Endothelial cell of umbilical vein (primary cell): ENCODE data around the gene SEMA4D.
"Not testable (repeated sequence)": the region's sequence is repeated elsewhere in the genome, so short reads cannot be mapped to it uniquely, and the experiment has no call there.

Experiments used
- CTCF ChIP-seq, 2 donors: IDR thresholded peaks; 1 replicate in 1 of 2; 2 replicates in 1 of 2; pipeline ENCODE4 v1.5.1; 2011; ENCODE audit warnings: low read length in 2 of 2, mild to moderate bottlenecking in 2 of 2, moderate library complexity in 2 of 2, control low read depth in 1 of 2, inconsistent platforms in 1 of 2, low read depth in 1 of 2; ENCODE audit not compliant: insufficient read depth in 1 of 2; ENCODE audit errors: extremely low read depth in 1 of 2
- EZH2 ChIP-seq: IDR thresholded peaks from 2 replicates; pipeline ENCODE4 v1.6.1; 2012; ENCODE audit warnings: borderline replicate concordance, low read depth, mild to moderate bottlenecking, moderate library complexity, low read length, inconsistent platforms; ENCODE audit not compliant: severe bottlenecking
- FOS ChIP-seq: IDR thresholded peaks from 2 replicates; pipeline ENCODE4 v1.6.1; 2011; ENCODE audit warnings: mild to moderate bottlenecking, low read length, moderate library complexity, borderline replicate concordance; ENCODE audit not compliant: insufficient read depth
- GATA2 ChIP-seq: IDR thresholded peaks from 2 replicates; pipeline ENCODE4 v1.7.0; 2011; ENCODE audit warnings: low read depth, mild to moderate bottlenecking, moderate library complexity, mixed read lengths, low read length; ENCODE audit not compliant: insufficient read length, insufficient read depth
- MYC ChIP-seq: IDR thresholded peaks from one replicate; pipeline ENCODE4 v1.6.1; 2011; ENCODE audit warnings: mild to moderate bottlenecking, low read depth, low read length
- POLR2A ChIP-seq: IDR thresholded peaks from 2 replicates; pipeline ENCODE4 v1.6.1; 2012; ENCODE audit warnings: low read depth, mild to moderate bottlenecking, control low read depth, low read length
- POLR2AphosphoS5 ChIP-seq: IDR thresholded peaks from 2 replicates; pipeline ENCODE4 v1.6.1; 2012; ENCODE audit warnings: low read depth, mild to moderate bottlenecking, control low read depth, low read length, moderate library complexity; ENCODE audit not compliant: insufficient read depth

- TF ChIP-seq CTCF (IDR thresholded peaks at IDR 0.05; ENCODE audit: extremely low read depth in 1 of 2, insufficient read depth in 1 of 2, low read depth in 1 of 2, low read length in 2 of 2); GATA2; FOS; EZH2; POLR2AphosphoS5; POLR2A; MYC: not testable (repeated sequence)
Measured at GRCh38 chr9:89480372-89480771, 17.5 kb downstream of the SEMA4D start.
